WI38 (cell line): ENCODE data around the gene STC2.

Experiments used
- H3K4me3 ChIP-seq: 2 replicates; pipeline ENCODE4 v1.5.1; 2011; ENCODE audit warnings: low read depth, mild to moderate bottlenecking, control low read depth, low read length
- CTCF ChIP-seq: IDR thresholded peaks from 2 replicates; pipeline ENCODE4 v1.5.1; 2012; ENCODE audit warnings: low read depth, mild to moderate bottlenecking, control low read depth, low read length

Gene STC2

GRCh38 chr5:173302546-173303155 lies 25.6 kb downstream of the STC2 start:
- no peak overlapping the region for H3K4me3 ChIP-seq
- no peak for TF ChIP-seq CTCF

GRCh38 chr5:173301695-173302545 lies 26.3 kb downstream of the STC2 start:
- H3K4me3 ChIP-seq = no peak overlapping the region
- TF ChIP-seq CTCF = no peak

GRCh38 chr5:173300389-173301047 lies 27.7 kb downstream of the STC2 start:
- TF ChIP-seq CTCF = no peak
- no peak overlapping the region for H3K4me3 ChIP-seq

- H3K4me3 ChIP-seq = no peak overlapping the region
- no peak for TF ChIP-seq CTCF
Measured at GRCh38 chr5:173299820-173300219, 28.4 kb downstream of the STC2 start.

GRCh38 chr5:173298213-173298926 lies 29.8 kb downstream of the STC2 start:
- H3K4me3 ChIP-seq = no peak overlapping the region
- TF ChIP-seq CTCF = no peak

- no peak for TF ChIP-seq CTCF
- no peak overlapping the region for H3K4me3 ChIP-seq
Measured at GRCh38 chr5:173297813-173298212, 30.4 kb downstream of the STC2 start.
